Tibial nerve (tissue), 4 donors: ENCODE measurements around the gene SHISA6. TPM values are rescaled to one million over a fixed set of nuclear protein-coding genes. Genes with fewer than 3 reads are reported as not detected.

Experiments
- DNase-seq, 2 donors: peaks; one replicate each; pipeline ENCODE4 v3.0.0-alpha.2; 2019; ENCODE audit warnings: low spot score in 2 of 2
- H3K27ac ChIP-seq, 4 donors: fragments of 200-600 bp; sonication (generic) in 3 of 4; one replicate each; pipeline ENCODE4 v1.5.1; 2017 to 2019; ENCODE audit warnings: mild to moderate bottlenecking in 1 of 4
- H3K27me3 ChIP-seq, 2 donors: fragments of 200-600 bp; sonication (generic) in 1 of 2; one replicate each; pipeline versions ENCODE4 v1.5.1 to v1.6.0; 2017 to 2019
- H3K36me3 ChIP-seq, 3 donors: fragments of 200-600 bp; sonication (generic); one replicate each; pipeline ENCODE4 v1.5.1; 2018 to 2019
- H3K4me1 ChIP-seq, 4 donors: fragments of 200-600 bp; sonication (generic) in 3 of 4; one replicate each; pipeline ENCODE4 v1.5.1; 2017 to 2019
- H3K4me3 ChIP-seq, 4 donors: fragments of 200-600 bp; sonication (generic) in 3 of 4; one replicate each; pipeline ENCODE4 v1.5.1; 2017 to 2019; ENCODE audit warnings: mild to moderate bottlenecking in 1 of 4, moderate library complexity in 1 of 4
- H3K9me3 ChIP-seq, 4 donors: fragments of 200-600 bp; sonication (generic) in 3 of 4; one replicate each; pipeline ENCODE4 v1.5.1; 2017 to 2019
- EP300 ChIP-seq, 2 donors: sonication (generic); formaldehyde crosslinking; IDR thresholded peaks; one replicate each; pipeline ENCODE4 v1.6.1; 2017; ENCODE audit warnings: antibody characterized with exemption in 2 of 2, mild to moderate bottlenecking in 1 of 2
- POLR2A ChIP-seq, 2 donors: fragments of 450-650 bp; IDR thresholded peaks; one replicate each; pipeline ENCODE4 v1.6.1; 2017; ENCODE audit warnings: antibody characterized with exemption in 2 of 2, mild to moderate bottlenecking in 2 of 2, moderate library complexity in 2 of 2
- WGBS, 2 donors: methylation state at CpG; one replicate each; pipeline ENCODE4 v1.1.5; 2018; 5-methylcytosine and 5-hydroxymethylcytosine counted together
- total RNA-seq, 4 donors: library from RNA; depleted of rRNA; stranded (reverse); fragments of >200 nt; gene quantifications; one replicate each; pipeline ENCODE4 v1.1.0, GENCODE V29; 2016
- TF ChIP-seq, protein P1 (sequence below), 5 experiments: fragments of 200-600 bp in 3 of 5; fragments of 450-650 bp in 2 of 5; sonication (generic) in 3 of 5; IDR thresholded peaks; one replicate each; pipeline ENCODE4 v1.5.1; 2016 to 2019; ENCODE audit warnings: antibody characterized with exemption in 5 of 5, mild to moderate bottlenecking in 3 of 5, moderate library complexity in 2 of 5

The SHISA6 gene
- total RNA-seq, 4 donors from 2014 or later = 10.8 to 28.0 (median 21.9) TPM

DNA sequence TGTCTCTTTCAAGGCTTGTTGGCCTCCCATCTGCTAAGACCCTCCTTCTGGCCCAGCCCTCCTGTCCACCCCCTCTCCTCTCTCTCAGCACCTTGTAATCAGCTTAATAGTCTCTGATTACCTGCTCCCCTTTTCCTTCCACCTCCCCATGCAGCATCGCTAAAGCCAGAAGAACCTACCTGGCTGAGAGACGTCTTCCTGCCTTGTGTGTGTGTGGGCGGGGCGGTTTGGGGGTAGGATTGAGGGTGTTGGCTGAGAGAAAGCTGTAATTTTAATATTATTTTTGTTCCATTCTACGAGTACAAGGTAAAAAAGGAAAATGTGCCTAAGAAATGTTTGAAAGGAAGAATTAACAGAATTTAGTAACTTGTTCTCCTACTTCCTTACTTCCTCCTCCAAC lies 360.6 kb downstream of the SHISA6 start:
- H3K27me3 ChIP-seq = peaks cover 0 to 6% of the 10 kb centered on the region in 2 donors
- WGBS, 2 donors = 72% methylated on average over 5 of the region's 5 CpGs
- no peak for TF ChIP-seq EP300 (IDR thresholded peaks at IDR 0.05)
- TF ChIP-seq POLR2A (IDR thresholded peaks at IDR 0.05) = no peak
- TF ChIP-seq, protein P1, sequence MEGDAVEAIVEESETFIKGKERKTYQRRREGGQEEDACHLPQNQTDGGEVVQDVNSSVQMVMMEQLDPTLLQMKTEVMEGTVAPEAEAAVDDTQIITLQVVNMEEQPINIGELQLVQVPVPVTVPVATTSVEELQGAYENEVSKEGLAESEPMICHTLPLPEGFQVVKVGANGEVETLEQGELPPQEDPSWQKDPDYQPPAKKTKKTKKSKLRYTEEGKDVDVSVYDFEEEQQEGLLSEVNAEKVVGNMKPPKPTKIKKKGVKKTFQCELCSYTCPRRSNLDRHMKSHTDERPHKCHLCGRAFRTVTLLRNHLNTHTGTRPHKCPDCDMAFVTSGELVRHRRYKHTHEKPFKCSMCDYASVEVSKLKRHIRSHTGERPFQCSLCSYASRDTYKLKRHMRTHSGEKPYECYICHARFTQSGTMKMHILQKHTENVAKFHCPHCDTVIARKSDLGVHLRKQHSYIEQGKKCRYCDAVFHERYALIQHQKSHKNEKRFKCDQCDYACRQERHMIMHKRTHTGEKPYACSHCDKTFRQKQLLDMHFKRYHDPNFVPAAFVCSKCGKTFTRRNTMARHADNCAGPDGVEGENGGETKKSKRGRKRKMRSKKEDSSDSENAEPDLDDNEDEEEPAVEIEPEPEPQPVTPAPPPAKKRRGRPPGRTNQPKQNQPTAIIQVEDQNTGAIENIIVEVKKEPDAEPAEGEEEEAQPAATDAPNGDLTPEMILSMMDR (IDR thresholded peaks at IDR 0.05) = no peak
- no peaks in the 10 kb centered on the region for H3K9me3 ChIP-seq
- no peak overlapping the region for H3K4me3 ChIP-seq
- peaks cover 0 to 20% (median 6%) of the 10 kb centered on the region in 4 donors for H3K4me1 ChIP-seq
- no peaks in the 10 kb centered on the region for H3K36me3 ChIP-seq
- no peak overlapping the region for H3K27ac ChIP-seq
- no peak for DNase-seq

DNA sequence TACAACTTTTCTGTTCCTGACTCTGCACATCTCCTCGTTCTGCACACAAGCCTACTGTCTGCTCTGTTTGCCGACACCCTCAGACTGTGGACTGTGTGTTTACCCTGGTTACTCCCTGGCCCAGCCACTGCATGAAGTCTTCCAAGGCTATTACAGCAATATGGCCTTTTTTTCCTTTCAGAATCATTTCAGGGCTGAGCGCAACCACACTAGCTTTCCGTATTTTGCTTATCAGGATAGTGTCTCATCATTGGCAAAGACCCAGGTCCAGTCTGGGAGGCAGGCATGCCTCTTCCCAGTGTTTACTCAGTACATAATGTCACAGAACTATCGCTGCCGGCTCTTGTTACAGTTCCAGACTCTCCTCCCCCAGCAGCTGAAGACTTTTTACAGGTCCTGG lies 367.4 kb downstream of the SHISA6 start:
- no peaks in the 10 kb centered on the region for H3K27me3 ChIP-seq
- TF ChIP-seq EP300 (IDR thresholded peaks at IDR 0.05) (peak in 1 of 2 donors; percentile 40), POLR2A (IDR thresholded peaks at IDR 0.05) (no peak)
- DNase-seq = peak; percentile 40 to 75
- peak overlapping the region in 2 of 4 donors; percentile 8 to 65 for H3K27ac ChIP-seq
- peaks cover 0 to 11% (median 0%) of the 10 kb centered on the region in 4 donors for H3K4me1 ChIP-seq
- no peak overlapping the region for H3K4me3 ChIP-seq
- H3K9me3 ChIP-seq = no peaks in the 10 kb centered on the region
- 33 to 41% methylated on average over 6 of the region's 6 CpGs for WGBS, 2 donors
- H3K36me3 ChIP-seq = no peaks in the 10 kb centered on the region

DNA sequence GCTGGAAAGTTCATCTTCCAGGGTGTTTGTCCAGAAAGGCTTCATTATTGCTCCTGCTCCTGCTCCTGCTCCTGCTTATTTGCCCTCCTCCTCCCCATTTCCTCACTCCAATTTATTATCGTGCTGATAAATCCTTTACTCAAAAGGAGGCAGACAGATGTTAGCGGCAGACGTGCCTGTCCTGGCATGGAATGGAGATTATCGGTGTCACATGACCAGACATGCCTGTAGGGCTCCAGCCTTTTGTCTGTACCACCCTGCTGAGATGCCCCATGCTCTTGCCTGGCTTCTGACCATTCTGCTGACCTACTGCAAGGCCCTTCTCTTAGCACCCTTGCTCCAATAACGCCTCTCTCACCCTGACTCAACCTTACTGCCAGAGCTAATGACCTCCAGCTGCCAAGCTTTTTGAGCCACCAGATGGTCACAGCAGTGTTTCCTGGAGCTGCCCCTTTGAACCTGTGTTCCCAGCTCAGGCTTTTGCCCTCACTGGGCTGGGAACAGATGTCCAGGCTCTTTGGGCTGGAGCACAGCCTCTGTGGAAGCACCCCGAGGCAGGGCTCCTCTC lies 370.1 kb downstream of the SHISA6 start:
- H3K36me3 ChIP-seq = no peaks in the 10 kb centered on the region
- no peak for DNase-seq
- TF ChIP-seq EP300 (IDR thresholded peaks at IDR 0.05) = no peak
- TF ChIP-seq, protein P1 (IDR thresholded peaks at IDR 0.05) = no peak
- TF ChIP-seq POLR2A (IDR thresholded peaks at IDR 0.05) = no peak
- WGBS, 2 donors = 42 to 64% methylated on average over 6 of the region's 6 CpGs
- H3K27ac ChIP-seq = no peak overlapping the region
- no peaks in the 10 kb centered on the region for H3K9me3 ChIP-seq
- no peaks in the 10 kb centered on the region for H3K27me3 ChIP-seq
- peaks cover 0 to 11% (median 0%) of the 10 kb centered on the region in 4 donors for H3K4me1 ChIP-seq
- H3K4me3 ChIP-seq = no peak overlapping the region

DNA sequence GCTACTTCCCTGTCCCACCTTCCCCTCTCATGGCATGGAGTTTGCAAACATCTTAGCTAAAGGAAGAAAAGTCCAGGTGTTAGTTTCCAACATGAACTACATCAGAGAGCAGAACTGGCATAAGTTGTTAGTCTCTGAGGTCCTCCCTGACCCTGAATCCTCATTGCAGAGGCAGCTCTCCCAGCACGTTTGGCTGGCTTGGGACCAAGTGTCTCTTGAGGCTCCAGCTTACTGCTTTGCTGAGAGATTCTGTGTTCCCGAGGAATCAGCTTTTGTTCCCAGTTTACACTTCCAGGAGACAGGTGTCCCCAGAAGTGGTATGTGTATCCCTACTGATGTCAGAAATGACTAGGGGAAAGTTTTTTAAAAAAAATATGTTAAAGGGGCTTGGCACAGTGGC lies 371.9 kb downstream of the SHISA6 start:
- Histone ChIP-seq H3K27ac (no peak overlapping the region), H3K9me3 (no peaks in the 10 kb centered on the region), H3K36me3 (no peaks in the 10 kb centered on the region), H3K4me1 (peaks cover 0 to 10% (median 0%) of the 10 kb centered on the region in 4 donors), H3K27me3 (no peaks in the 10 kb centered on the region), H3K4me3 (no peak overlapping the region)
- no peak for TF ChIP-seq EP300 (IDR thresholded peaks at IDR 0.05)
- TF ChIP-seq, protein P1 (IDR thresholded peaks at IDR 0.05) = no peak
- no peak for TF ChIP-seq POLR2A (IDR thresholded peaks at IDR 0.05)
- DNase-seq = no peak
- 36 to 54% methylated on average over 2 of the region's 2 CpGs for whole genome bisulfite sequencing, 2 donors
